Epithelial cell of umbilical artery (primary cell): ENCODE data around the gene INSC. TPM values are rescaled to one million over a fixed set of nuclear protein-coding genes. Genes with fewer than 3 reads are reported as not detected.

ENCODE experiments used
- total RNA-seq: library from RNA; depleted of rRNA; stranded (reverse); fragments of >200 nt; gene quantifications from 2 replicates; pipeline ENCODE4 v1.2.3, GENCODE V29; 2014

The INSC gene, protein sequence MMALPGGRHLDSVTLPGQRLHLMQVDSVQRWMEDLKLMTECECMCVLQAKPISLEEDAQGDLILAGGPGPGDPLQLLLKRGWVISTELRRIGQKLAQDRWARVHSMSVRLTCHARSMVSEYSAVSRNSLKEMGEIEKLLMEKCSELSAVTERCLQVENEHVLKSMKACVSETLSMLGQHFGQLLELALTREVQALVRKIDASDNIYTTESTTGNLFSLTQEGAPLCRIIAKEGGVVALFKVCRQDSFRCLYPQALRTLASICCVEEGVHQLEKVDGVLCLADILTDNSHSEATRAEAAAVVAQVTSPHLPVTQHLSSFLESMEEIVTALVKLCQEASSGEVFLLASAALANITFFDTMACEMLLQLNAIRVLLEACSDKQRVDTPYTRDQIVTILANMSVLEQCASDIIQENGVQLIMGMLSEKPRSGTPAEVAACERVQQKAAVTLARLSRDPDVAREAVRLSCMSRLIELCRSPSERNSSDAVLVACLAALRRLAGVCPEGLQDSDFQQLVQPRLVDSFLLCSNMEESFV
- total RNA-seq, result not detected in 2 replicates

GRCh38 chr11:15114501-15115475 is at the start of gene INSC:
Gene INSC (plus strand): TSS chr11:15114923. CDS start chr11:15149175, 34,252 bp downstream.

GRCh38 chr11:15073361-15074205 is 41.1 kb upstream of the INSC start, which contains the start of gene CALCB:
Gene CALCB (plus strand): TSS chr11:15073593. CDS start chr11:15074719, 1,126 bp downstream.

Other genes starting within 250 kb of the INSC start
- 13.5 and 13.6 TPM in 2 replicates for gene CYP2R1, start 222.7 kb upstream of the INSC start, total RNA-seq
- gene CALCA, start 142.6 kb upstream of the INSC start, total RNA-seq, result not detected in 2 replicates
- 0.30 TPM in 1 of 2 replicates, not detected in the other for gene CALCB, start 41.3 kb upstream of the INSC start, total RNA-seq